Calu3 (cell line): Measurements from ENCODE around the gene ANKRD2. TPM values are rescaled to one million over a fixed set of nuclear protein-coding genes. Genes with fewer than 3 reads are reported as not detected.

ENCODE experiments used
- BruUV-seq: library from RNA; stranded (reverse); fragments of 400-500 nt; replicated peaks from 2 replicates; lab custom pipeline; 2021; lab: Mats Ljungman, UMichigan
- CTCF ChIA-PET: fragments of 300-600 bp; sonication (Branson Sonifier 250); formaldehyde crosslinking; loops from one replicate; lab custom pipeline; 2022; ENCODE audit warnings: antibody characterized with exemption; lab: Charles Lee
- DNase-seq: peaks from one replicate; pipeline ENCODE4 v3.0.0; 2022
- H3K27ac Mint-ChIP-seq: one replicate; pipeline ENCODE4 v1.8.0; 2022; ENCODE audit warnings: mixed read lengths; ENCODE audit not compliant: unreplicated experiment
- H3K27me3 Mint-ChIP-seq: one replicate; pipeline ENCODE4 v1.8.0; 2022; ENCODE audit warnings: mixed read lengths; ENCODE audit not compliant: unreplicated experiment
- H3K36me3 Mint-ChIP-seq: one replicate; pipeline ENCODE4 v1.8.0; 2022; ENCODE audit warnings: mild to moderate bottlenecking, moderate library complexity, mixed read lengths; ENCODE audit not compliant: insufficient read depth, unreplicated experiment
- H3K4me1 Mint-ChIP-seq: one replicate; pipeline ENCODE4 v1.8.0; 2022; ENCODE audit warnings: mild to moderate bottlenecking, low read depth, mixed read lengths; ENCODE audit not compliant: unreplicated experiment
- H3K4me3 Mint-ChIP-seq: one replicate; pipeline ENCODE4 v1.8.0; 2022; ENCODE audit warnings: mild to moderate bottlenecking, low read depth, moderate library complexity, mixed read lengths; ENCODE audit not compliant: unreplicated experiment
- H3K9me3 Mint-ChIP-seq: one replicate; pipeline ENCODE4 v1.8.0; 2022; ENCODE audit warnings: low read depth, mixed read lengths; ENCODE audit not compliant: unreplicated experiment
- intact Hi-C: fragments of 100-400 bp; cut with micrococcal nuclease; formaldehyde crosslinking; loops from one replicate; pipeline ENCODE4 v1.10.0; 2022; ENCODE audit not compliant: unreplicated experiment
- total RNA-seq: library from RNA; stranded (reverse); gene quantifications from 2 replicates; pipeline ENCODE4 v1.2.3, GENCODE V29; 2022
- TF ChIP-seq, protein P1 (sequence below): fragments of 200-600 bp; IDR thresholded peaks from one replicate; pipeline ENCODE4 v1.8.0; 2022; ENCODE audit warnings: antibody characterized with exemption; ENCODE audit not compliant: unreplicated experiment

Gene ANKRD2
- total RNA-seq, 1 experiment from 2014 or later: 0.90 TPM

DNA sequence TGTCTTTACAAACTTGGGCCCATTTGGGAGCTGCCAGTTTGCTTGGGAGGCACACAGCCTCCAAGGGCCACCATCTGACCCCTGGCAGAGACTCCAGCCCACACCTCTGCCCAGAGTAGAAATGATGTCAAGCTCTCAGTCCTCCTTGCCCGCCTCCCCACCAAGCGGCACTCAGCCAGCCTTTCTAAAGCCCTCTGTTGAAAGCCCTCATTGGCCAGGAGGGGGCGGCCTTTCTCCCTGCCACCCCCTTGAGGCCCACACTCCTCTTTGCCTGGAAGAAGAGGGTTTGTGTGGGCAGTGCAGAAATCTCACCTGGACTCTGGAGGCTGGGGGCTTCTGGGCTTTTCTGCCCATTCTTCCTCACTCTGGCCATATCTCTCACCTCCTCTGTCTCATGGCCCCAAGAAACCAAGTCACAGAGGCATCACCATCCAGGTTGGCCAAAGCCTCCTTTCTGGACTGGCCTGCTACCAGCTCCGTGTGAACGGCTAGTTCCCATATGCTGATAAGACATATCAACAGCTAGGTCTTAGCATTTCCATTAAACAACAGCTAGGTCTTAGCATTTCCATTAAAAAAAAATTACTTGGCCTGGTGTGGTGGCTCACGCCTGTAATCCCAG lies 37.7 kb upstream of the ANKRD2 start:
- Mint-ChIP-seq H3K9me3 (no peaks in the 10 kb centered on the region), H3K4me1 (no peaks in the 10 kb centered on the region), H3K36me3 (peaks cover under 1% of the 10 kb centered on the region), H3K27ac (no peak overlapping the region), H3K4me3 (no peak overlapping the region), H3K27me3 (no peaks in the 10 kb centered on the region)
- peak; percentile 46 for DNase-seq
- CTCF ChIA-PET: interaction anchor here (0.5 to 0.9 kb wide), 3 partner anchors 12 to 94 kb away, joined by 3 to 5 read pairs (median 4); no protein-coding TSS in a partner anchor
- no TSS peak for BruUV-seq
- intact Hi-C loops: loop anchor here (2.0 kb wide), 1 partner anchor 78 kb away; no protein-coding TSS in a partner anchor
- TF ChIP-seq, protein P1, sequence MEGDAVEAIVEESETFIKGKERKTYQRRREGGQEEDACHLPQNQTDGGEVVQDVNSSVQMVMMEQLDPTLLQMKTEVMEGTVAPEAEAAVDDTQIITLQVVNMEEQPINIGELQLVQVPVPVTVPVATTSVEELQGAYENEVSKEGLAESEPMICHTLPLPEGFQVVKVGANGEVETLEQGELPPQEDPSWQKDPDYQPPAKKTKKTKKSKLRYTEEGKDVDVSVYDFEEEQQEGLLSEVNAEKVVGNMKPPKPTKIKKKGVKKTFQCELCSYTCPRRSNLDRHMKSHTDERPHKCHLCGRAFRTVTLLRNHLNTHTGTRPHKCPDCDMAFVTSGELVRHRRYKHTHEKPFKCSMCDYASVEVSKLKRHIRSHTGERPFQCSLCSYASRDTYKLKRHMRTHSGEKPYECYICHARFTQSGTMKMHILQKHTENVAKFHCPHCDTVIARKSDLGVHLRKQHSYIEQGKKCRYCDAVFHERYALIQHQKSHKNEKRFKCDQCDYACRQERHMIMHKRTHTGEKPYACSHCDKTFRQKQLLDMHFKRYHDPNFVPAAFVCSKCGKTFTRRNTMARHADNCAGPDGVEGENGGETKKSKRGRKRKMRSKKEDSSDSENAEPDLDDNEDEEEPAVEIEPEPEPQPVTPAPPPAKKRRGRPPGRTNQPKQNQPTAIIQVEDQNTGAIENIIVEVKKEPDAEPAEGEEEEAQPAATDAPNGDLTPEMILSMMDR: no peak

DNA sequence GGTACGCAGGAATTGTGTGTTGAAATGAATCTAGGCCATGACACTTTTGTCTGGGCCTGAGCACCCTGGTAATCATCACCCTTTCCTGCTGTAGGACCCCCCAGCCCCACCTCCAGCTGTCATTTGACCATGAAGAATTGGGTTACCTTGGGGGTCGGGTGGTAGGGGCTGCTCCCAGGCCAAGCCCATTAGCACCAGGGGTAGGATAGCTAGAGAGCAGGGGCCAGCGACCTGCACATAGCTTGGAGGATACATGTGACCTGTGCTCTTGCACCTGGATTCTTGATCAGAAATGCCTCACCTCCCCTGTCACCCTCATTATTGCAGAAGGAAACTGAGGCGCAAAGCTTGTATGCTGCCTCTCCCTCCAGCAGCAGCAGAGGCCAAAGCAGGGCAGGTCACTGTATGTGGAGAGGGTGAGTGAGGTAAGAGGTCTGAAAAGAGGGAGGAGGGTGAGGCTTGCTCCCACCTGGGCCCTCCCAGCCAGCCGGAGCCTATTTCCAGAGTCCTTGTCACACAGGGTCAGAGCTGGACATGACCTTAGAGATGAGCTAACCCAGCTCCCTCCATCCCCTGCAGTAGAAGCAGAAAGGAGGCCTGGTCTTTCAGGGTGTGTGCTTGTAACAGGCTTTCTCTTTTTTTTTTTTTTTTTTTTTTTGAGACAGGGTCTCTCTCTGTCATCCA lies 35.3 kb upstream of the ANKRD2 start:
- BruUV-seq: no TSS peak
- no peak for DNase-seq
- Mint-ChIP-seq H3K4me1 (peaks cover 7% of the 10 kb centered on the region), H3K27me3 (no peaks in the 10 kb centered on the region), H3K9me3 (no peaks in the 10 kb centered on the region), H3K36me3 (peaks cover 1% of the 10 kb centered on the region), H3K4me3 (no peak overlapping the region), H3K27ac (no peak overlapping the region)
- intact Hi-C loops: no loop called here
- CTCF ChIA-PET: interaction anchor here (0.7 kb wide), 1 partner anchor 38 kb away, joined by 5 read pairs; no protein-coding TSS in a partner anchor
- TF ChIP-seq, protein P1: no peak

DNA sequence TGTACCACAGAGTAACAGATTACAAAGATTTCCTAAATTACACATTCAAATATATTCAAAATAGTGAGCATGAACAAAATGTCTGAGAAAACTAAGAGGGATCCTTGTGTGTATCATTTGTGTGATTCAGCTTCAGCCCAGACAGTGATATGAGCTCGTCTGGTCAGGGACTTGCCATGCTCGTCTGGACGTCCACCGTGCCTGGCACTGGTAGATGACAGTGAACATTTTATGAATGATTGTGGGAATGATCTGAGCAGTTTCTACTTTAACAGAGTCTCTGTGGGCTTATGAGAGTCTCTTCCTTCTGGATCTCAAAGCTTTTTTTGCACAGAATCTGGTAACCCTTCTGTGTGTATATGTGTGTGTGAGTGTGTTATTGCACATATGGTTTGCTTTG lies 34.2 kb upstream of the ANKRD2 start:
- no peak for DNase-seq
- Mint-ChIP-seq H3K4me1 (peaks cover 18% of the 10 kb centered on the region), H3K9me3 (no peaks in the 10 kb centered on the region), H3K36me3 (peaks cover 10% of the 10 kb centered on the region), H3K27ac (no peak overlapping the region), H3K4me3 (no peak overlapping the region), H3K27me3 (no peaks in the 10 kb centered on the region)
- intact Hi-C loops: no loop called here
- CTCF ChIA-PET: interaction anchor here (0.7 kb wide), 1 partner anchor 39 kb away, joined by 5 read pairs; no protein-coding TSS in a partner anchor
- BruUV-seq: no TSS peak
- TF ChIP-seq, protein P1: no peak

DNA sequence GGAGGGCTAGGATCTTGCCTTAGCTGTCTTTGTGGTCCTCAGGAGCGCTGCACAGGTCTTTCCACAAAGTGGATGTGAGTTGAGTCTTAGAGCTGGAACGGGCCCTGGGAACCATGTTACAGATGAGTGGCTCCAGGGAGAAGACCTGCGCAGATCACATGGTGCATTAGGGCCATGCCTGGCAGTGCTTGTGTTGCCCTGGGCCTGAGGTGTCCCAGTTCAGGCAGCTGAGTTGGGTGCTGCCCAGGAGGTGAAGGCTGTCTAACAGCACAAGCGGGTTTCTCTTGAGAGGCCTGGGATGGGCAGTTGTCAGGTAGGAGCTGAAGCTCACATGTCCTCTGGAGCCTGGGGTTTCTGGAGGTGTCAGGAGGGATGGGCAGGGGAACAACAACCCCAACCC lies 33.7 kb upstream of the ANKRD2 start:
- intact Hi-C loops: no loop called here
- H3K4me3 Mint-ChIP-seq: no peak overlapping the region
- BruUV-seq: no TSS peak
- H3K27me3 Mint-ChIP-seq: no peaks in the 10 kb centered on the region
- CTCF ChIA-PET: interaction anchor here (0.7 kb wide), 1 partner anchor 9 kb away, joined by 3 read pairs; no protein-coding TSS in a partner anchor
- TF ChIP-seq, protein P1: no peak
- H3K27ac Mint-ChIP-seq: no peak overlapping the region
- no peak for DNase-seq
- no peaks in the 10 kb centered on the region for H3K9me3 Mint-ChIP-seq
- H3K4me1 Mint-ChIP-seq: peaks cover 22% of the 10 kb centered on the region
- peaks cover 10% of the 10 kb centered on the region for H3K36me3 Mint-ChIP-seq
